Endometrial microvascular endothelial cells (primary cell): Measurements from ENCODE around the gene TRMT44. TPM values are rescaled to one million over a fixed set of nuclear protein-coding genes. Genes with fewer than 3 reads are reported as not detected.

Experiments
- in situ Hi-C: cut with HindIII; loops from 2 replicates; pipeline ENCODE4 v1.10.0; 2017; ENCODE audit warnings: low sequenced_read_pairs, low pct_unique_long_range_greater_than_20kb; ENCODE audit errors: inconsistent ontology term
- total RNA-seq: library from RNA; depleted of rRNA; stranded (reverse); fragments of >200 nt; gene quantifications from one replicate; pipeline ENCODE4 v1.2.3, GENCODE V29; 2015; ENCODE audit errors: inconsistent ontology term

The TRMT44 gene
- total RNA-seq, 1 donor from 2014 or later = 13.9 TPM

DNA sequence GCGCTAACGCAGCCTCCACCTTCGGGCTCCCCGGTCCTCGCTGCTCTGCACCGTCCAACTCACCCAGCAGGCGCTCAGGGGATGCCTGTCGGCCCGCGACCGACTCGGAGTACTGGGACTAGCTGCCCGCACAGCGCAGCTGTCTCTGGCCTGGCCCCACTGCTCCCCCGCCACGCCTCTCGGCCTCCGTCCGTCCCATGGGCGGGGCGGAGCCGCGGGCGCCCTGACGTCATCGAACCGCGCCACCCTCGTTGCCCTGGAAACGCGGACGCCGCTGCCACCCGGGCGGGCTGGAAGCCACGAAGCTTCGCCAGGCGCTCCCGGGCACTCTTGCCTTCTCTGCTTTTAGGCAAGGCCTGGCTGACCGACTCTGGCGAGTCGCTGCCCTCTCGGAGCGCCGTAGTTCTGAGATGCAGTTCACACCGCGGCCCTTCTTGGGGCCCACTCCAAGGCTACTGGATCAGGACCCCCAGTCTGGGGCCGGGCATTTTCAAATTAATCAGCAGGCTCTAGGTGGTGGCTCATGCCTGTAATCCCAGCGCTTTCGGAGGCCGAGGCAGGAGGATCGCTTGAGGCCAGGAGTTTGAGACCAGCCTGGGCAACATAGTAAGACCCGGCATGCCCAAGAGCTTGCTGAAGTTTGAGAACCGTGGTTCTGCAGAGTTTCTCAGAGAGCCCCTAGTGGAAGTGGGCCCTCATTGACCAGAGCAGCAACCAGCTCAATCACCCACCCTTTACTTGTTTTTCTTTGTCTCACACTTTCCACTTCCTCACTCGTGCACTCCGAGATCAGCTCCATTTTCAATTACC lies 12.1 kb upstream of the TRMT44 start:
- in situ Hi-C loops = no loop called here

DNA sequence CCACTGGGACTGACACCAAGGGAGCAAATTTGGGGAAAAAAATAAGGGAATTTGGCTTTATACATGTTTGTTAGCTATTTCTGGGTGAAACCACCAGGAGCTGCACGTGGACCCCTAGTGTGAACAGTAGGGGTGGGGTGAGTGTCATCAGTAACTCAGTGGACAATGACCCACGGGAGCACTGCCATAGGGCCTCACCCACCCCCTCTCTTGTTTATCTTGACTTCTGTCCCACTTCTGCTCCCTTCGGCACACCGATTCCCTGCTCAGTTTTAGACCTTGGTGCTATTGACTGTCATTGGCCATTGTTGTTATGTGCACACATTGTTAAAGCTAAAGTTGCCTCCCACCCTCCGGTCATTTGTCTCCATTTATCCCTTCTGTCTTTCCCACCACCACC lies 9.0 kb upstream of the TRMT44 start:
- in situ Hi-C loops = no loop called here

GRCh38 chr4:8433136-8433535 lies 7.4 kb upstream of the TRMT44 start:
- in situ Hi-C loops = no loop called here

GRCh38 chr4:8434251-8435073 lies 6.1 kb upstream of the TRMT44 start:
- in situ Hi-C loops = no loop called here

DNA sequence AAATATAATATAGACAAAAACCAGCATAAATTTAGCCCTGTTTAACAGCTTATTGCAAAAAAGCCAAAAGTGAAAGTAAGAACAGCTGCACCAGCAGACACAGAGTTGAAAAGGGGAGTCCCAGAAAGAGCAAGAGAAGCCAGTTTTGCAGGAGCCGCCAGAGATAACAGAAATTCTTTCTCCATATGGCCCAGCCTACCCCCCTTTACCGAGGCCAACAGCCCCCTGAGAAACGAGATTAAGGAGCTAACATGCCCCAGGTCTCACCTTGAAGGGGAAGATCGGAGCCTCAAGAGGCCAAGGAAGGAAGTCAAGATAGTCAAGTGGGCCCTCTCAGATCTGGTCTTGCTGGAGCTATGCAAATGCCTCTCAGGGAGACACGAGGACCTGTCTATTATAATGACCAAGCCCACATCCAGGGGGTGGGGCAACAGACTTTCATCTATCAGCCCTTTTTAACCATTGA lies 4.9 kb upstream of the TRMT44 start:
- in situ Hi-C loops = no loop called here

DNA sequence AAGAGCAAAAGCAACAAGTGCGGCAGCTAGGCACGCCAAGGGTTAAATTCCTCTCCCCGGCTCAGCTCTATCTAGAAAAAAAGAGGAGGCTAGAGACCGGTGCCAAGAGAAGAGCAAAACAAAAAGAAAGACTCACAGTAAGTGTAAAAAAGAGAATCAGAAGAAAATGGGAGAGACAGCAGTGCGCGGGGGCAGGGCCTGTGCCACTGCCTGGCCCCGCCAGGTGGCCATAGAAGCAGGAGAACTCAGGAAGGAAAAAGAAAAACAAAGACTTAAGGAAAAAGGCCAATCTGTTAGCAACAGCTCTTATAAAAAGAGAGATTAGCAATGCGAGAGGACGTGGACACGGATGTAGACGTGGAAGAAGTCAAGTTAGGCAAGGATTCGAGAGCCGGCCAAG lies 3.3 kb upstream of the TRMT44 start:
- in situ Hi-C loops = no loop called here

DNA sequence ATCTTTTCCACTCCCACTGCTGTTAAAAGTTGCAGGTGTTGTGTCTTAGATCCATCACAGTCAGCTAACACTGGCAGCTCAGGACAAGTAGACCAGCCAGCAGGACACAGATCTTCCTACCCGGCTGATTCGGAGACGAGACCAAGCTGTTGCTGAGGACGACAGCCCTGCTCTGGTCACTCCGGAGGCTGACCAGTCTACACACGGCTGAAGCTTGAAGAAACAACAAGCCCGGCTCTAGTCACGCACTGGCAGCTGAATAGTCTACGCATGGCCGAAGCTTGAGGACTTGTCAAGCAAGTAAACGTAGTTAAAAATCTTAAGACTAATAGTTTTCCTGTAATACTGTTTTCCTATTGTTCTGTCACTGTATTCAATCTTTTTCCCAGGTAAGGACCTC lies 1.8 kb upstream of the TRMT44 start:
- in situ Hi-C loops = no loop called here

GRCh38 chr4:8439168-8439567 lies 1.4 kb upstream of the TRMT44 start:
- in situ Hi-C loops = no loop called here

GRCh38 chr4:8439914-8440491 lies 574 bp upstream of the TRMT44 start:
- in situ Hi-C loops = no loop called here

GRCh38 chr4:8441499-8442091 lies 1.0 kb downstream of the TRMT44 start:
- in situ Hi-C loops = no loop called here

- in situ Hi-C loops = no loop called here
Observed at GRCh38 chr4:8442596-8443358, 2.2 kb downstream of the TRMT44 start.

- in situ Hi-C loops = no loop called here
Observed at GRCh38 chr4:8443801-8444200, 3.2 kb downstream of the TRMT44 start.

DNA sequence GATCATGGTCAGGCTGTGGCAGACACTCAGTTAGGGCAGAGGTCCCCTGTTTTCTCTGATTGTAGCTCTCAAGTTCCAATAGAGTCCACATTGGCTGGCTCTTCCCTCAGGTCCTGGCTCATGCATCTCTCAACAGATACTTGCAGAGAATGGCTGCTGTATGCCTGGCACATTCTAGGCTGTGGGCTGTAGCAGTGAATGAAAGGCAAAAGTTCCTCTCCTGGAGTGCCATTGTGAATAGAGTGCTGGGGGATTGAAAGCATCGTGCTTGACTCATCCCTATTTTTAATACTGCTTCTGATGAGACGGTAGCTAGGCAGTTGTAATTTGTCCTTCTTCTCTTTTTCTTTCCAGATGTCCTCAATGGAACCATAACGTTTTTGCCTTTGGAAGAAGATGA lies 5.5 kb downstream of the TRMT44 start:
- in situ Hi-C loops = no loop called here

DNA sequence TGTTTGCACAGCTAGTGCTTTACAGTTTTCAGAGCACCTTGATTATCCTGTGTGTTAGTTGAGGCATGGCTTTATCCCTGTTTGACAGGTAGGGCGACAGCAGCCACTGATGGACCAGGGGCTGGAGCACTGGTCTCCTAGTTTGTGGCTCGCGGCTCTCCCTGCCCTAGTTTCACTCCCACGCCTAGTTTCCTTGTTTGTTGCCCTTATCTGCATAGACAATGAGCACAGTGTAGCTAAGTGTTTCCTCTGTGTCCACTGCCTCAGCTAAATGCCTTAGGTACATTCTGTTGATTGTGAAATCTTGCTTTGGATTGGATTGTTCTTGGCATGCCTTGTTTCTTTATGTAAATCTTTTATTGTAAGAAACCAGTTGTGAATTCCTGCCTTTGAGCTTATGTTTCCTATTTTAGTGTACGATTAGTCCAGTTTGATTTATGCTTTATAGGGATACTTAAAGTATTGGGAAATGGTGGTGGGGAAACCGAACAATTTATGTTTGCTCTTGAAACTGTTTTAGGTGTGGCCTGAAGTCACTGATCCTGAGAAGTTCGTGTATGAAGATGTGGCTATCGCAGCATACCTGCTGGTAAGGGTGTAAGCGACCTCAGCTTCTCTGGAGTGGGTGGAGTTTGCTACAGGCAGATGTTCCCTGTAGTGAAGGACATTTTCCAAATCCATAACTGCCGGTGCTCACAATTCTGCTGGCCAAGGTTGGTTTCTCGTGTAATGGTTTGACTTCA lies 11.0 kb downstream of the TRMT44 start:
- in situ Hi-C loops = no loop called here

DNA sequence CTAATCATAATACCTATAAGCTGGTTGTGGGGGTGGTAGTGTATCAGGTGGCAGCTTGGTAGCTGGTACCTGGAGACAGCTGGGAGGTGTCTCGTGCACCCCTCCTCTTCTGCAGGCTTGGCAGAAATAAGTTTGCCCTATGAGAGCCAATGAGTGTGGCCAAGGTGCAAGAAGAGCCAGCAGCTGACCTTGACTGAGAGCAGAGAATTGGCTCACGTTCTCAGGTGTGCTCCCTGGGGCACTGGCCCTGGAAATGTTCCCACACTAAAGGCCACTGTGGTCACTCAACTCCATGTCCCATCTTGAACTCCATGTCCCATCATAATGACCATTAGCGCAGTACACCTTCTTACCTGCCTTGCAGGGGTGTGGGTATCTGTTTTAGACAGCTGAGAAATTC lies 13.4 kb downstream of the TRMT44 start:
- in situ Hi-C loops = no loop called here

DNA sequence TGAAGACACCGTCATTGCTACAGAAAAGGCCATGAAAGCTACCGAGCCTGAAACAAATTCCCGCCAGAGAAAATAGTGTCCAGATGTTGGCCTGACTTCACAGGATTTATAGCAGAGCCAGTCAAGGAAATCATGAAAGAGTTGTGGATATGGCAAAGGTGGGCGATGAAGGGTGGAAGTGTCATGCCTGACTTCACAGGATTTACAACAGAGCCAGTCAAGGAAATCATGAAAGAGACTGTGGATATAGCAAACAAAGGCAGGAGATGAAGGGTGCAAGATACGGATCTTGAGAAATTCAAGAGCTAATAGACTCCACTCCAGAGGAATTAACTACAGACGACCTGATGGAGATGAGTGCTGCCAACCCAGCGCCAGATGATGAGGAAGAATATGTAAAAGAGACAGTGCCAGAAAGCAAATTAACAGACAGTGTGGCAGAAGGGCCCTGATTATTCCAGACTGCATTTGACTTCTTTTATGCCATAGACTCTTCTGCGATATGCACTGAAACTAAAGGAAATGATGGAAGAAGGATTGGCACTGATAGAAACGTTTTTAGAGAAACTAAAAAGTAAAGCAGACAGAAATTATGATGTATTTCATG lies 17.2 kb downstream of the TRMT44 start:
- in situ Hi-C loops = no loop called here

GRCh38 chr4:8459867-8460445 lies 19.4 kb downstream of the TRMT44 start:
- in situ Hi-C loops = no loop called here
